Endothelial cell of hepatic sinusoid (primary cell): ENCODE data around the gene SHB.

Experiments
- in situ Hi-C: cut with HindIII; loops from 2 replicates; pipeline ENCODE4 v1.10.0; 2017; ENCODE audit warnings: low sequenced_read_pairs

Gene SHB

DNA sequence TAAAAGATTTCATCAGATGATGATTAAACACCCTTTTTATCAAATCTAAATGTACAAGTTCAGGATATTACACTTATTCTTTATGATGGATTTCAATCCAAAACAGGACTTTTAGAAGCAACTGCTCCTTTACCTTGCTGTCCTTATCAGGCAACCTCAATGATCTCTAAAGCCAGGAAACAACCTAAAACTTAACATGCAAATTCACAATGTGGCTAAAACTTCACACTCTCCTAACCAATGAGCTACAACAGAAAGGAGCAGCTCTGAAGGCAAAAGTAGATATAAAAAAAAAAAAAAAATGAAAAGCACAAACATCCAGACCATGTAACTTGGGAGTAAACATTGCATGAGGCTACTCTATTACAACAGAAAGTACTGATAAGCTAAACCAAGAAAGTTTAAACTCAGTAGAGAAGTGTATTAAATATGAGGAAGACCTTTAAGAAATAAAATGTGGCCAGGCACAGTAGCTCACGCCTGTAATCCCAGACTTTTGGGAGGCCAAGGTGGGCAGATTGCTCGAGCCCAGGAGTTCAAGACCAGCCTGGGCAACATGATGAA, 188.0 kb downstream of the SHB start:
- in situ Hi-C loops: no loop called here

DNA sequence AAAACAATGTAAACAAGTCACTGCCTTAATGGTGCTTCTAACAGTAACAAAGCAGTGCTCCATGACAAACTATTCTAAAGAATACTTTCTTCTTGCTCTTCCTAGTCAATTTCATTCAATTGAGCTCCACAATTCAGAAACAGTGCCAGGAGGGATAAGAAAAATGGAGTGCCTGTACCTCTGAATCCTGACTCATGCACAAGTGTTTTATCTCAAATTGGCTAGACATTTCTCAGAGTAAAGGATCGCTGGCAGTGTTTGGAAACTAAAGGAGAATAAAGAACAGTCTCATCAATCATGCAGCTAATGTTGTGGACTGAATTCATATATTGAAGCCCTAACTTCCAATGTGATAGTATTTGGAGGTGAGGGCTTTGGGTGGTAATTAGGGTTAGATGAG, 192.7 kb downstream of the SHB start:
- in situ Hi-C loops: no loop called here

DNA sequence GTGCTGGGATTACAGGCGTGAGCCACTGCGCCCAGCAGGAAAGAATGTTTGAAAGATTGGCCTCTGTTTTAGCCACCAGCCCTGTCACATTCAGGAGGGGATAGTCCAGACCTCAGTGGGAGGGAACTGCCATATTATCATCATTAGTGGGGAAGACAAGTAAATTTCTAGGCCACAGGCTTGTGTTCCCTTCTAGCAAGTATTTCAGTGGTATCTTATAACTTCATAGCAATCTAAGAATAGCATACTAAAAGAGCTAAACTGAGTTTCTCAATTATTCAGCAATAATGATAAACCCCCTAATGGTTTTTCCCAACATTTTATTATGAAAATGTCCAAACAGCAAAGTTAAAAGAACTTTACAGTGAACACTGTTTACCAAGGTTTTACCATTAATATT, 195.1 kb downstream of the SHB start:
- in situ Hi-C loops: no loop called here

DNA sequence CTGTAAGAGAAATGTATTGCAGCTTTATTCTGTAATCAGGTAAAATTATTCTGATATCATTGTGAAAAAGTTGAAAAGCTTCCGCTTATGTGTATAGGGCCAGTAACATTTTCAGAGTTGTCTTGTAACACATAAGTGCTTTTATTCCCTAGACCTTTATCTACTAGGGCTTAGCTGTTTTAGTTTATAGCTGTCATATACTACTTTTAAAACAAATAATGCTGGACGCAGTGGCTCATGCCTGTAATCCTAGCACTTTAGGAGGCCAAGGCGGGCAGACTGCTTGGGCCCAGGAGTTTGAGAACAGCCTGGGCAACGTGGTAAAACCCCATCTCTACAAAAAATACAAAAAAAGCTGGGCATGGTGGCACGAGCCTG, 198.2 kb downstream of the SHB start:
- in situ Hi-C loops: no loop called here

DNA sequence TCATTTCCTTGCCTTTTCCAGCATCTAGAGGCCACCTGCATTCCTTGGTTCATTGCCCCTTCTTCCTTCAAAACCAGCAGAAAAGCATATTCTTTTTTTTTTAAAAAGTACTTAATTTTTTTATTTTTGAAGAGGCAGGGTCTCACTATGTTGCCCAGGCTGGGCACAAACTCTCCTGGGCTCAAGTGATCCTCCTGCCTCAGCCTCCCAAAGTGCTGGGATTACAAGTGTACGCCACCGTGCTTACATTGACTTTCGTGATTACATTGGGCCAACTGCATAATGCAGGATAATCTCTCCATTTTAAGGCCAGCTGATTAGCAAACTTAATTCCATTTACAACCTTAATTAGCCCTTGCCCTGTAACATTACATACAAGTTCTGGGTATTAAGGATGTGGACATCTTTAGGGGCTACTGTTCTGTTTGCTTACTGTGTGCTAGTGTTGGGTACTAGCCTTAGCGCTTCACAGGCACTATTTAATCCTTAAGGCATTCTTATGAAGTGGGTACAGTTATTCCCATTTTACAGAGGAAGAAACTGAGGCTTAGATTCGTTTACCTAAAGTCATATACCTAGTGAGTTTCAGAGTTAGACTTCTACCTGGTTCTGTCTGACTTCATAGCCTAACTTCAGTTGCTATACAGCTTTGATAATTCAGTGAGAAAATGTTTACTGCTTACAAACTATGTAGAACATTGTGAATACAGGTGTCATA, 198.8 kb downstream of the SHB start:
- in situ Hi-C loops: no loop called here
